ENCODE results near the gene PITHD1. TPM values are rescaled to one million over a fixed set of nuclear protein-coding genes. Genes with fewer than 3 reads are reported as not detected.

The PITHD1 gene
- total and polyA plus RNA-seq, 10 of the 15 experiments (the other 5 are each of a cell fraction or from before 2014, with no cell fraction given), result 23.7 to 82.2 (median 67.0) TPM

- peak overlapping the region; percentile 6; the same call in 1 of the 2 replicates for H2AFZ ChIP-seq (ENCODE audit: control insufficient read depth, low read depth, low read length)
- peak overlapping the region; percentile 94 for H3K9ac ChIP-seq (ENCODE audit: control insufficient read depth, insufficient read depth, low read length)
- peak overlapping the region; percentile 82 for H3K27ac ChIP-seq (ENCODE audit: control insufficient read depth, insufficient read depth)
- TF ChIP-seq SPI1 (IDR thresholded peaks at IDR 0.05; ENCODE audit: borderline replicate concordance, insufficient read depth, low read depth, low read length), result no peak
- TF ChIP-seq HSF1 (IDR thresholded peaks at IDR 0.05; ENCODE audit: low read depth, low read length), result no peak
- TF ChIP-seq RFX5 (IDR thresholded peaks at IDR 0.05; ENCODE audit: low read depth, low read length), result no peak
- no peak for TF ChIP-seq EZH2 (IDR thresholded peaks at IDR 0.05; ENCODE audit: borderline replicate concordance, control insufficient read depth, low read depth, low read length)
- no peak for TF ChIP-seq ZNF217 (IDR thresholded peaks at IDR 0.05)
- TF ChIP-seq PAX8 (IDR thresholded peaks at IDR 0.05), result no peak
- no peak for TF ChIP-seq ZZZ3 (IDR thresholded peaks at IDR 0.05; ENCODE audit: control insufficient read depth, insufficient read length, low read depth)
- TF ChIP-seq JUND (IDR thresholded peaks at IDR 0.05; ENCODE audit: low read depth, low read length), result no peak
- no peak for TF ChIP-seq MYB (IDR thresholded peaks at IDR 0.05; ENCODE audit: borderline replicate concordance, low read depth, low read length)
- TF ChIP-seq CBX5 (IDR thresholded peaks at IDR 0.05; ENCODE audit: low read depth), result no peak
- no peak for TF ChIP-seq JUNB (IDR thresholded peaks at IDR 0.05)
- no peak for TF ChIP-seq ELK1 (IDR thresholded peaks at IDR 0.05; ENCODE audit: low read depth, low read length)
- TF ChIP-seq IRF4 (IDR thresholded peaks at IDR 0.05; ENCODE audit: low read depth, low read length), result no peak
- no peak for TF ChIP-seq SRF (IDR thresholded peaks at IDR 0.05; ENCODE audit: low read depth in 2 of 2, low read length in 2 of 2)
- in situ Hi-C loops (cut with MboI) (no loop called here), intact Hi-C loops (cut with micrococcal nuclease; ENCODE audit: unreplicated experiment) (loop anchor here (1.0 kb wide), 1 partner anchor 44 kb away; the partner anchor contains the start of gene FUCA1)
- POLR2A ChIA-PET, result interaction anchor here (0.6 to 3.5 kb wide), 19 partner anchors 8 to 366 kb away, joined by 3 to 22 read pairs (median 4); partner anchors contain the start of genes GALE and PITHD1
- BruUV-seq (replicated peaks), result TSS peak; percentile 89
- ATAC-seq, result peak; percentile 10; the same call in 2 of the 3 replicates
- RAD21 ChIA-PET (ENCODE audit: unreplicated experiment), result interaction anchor here (1.0 to 2.4 kb wide), 8 partner anchors 14 to 92 kb away, joined by 3 to 16 read pairs (median 5); partner anchors contain the start of gene CNR2
- no peak for DNase-seq (ENCODE audit: low read depth, low spot score)
- H3K4me3 ChIP-seq, result peak overlapping the region; percentile 83
- no peak for FAIRE-seq
- CTCF ChIA-PET, result interaction anchor here (0.9 to 8.3 kb wide), 8 partner anchors 8 to 92 kb away, joined by 3 to 74 read pairs (median 5); partner anchors contain the start of gene CNR2
- H4K20me1 ChIP-seq (ENCODE audit: control insufficient read depth, insufficient read depth), result no peaks in the 10 kb centered on the region
- H3K79me2 ChIP-seq (ENCODE audit: control insufficient read depth, insufficient read depth, low read length), result peaks cover 10% of the 10 kb centered on the region
- no peaks in the 10 kb centered on the region for H3K36me3 ChIP-seq (ENCODE audit: control insufficient read depth in 2 of 2, insufficient read depth in 2 of 2, low read length in 1 of 2)
- SMC1A ChIA-PET (ENCODE audit: uncharacterized antibody, unreplicated experiment), result interaction anchor here (0.5 to 2.0 kb wide), 18 partner anchors 9 to 201 kb away, joined by 3 to 9 read pairs (median 4); partner anchors contain the start of genes CNR2 and RPL11
- H3K27me3 ChIP-seq (replicated peaks in 1 of 2; ENCODE audit: control insufficient read depth in 2 of 2, insufficient read depth in 2 of 2, low read length in 1 of 2), result no peaks in the 10 kb centered on the region
- H3K9me3 ChIP-seq (replicated peaks; ENCODE audit: control insufficient read depth, insufficient read depth, low read length), result no peaks in the 10 kb centered on the region
- WGBS (ENCODE audit: insufficient coverage, insufficient replicate concordance, low lambda C conversion rate, missing lambda C conversion rate), result under 1% methylated on average over 8 of the region's 8 CpGs
- peak overlapping the region; percentile 84 for H3K4me2 ChIP-seq (ENCODE audit: control insufficient read depth, insufficient read depth)
- H3K4me1 ChIP-seq (ENCODE audit: control insufficient read depth, insufficient read depth, low read length), result no peaks in the 10 kb centered on the region
Measured at GRCh38 chr1:23824711-23825075, 46.5 kb downstream of the PITHD1 start.

Measured in GM12878 (cell line).